K562 (cell line): ENCODE data around the gene PRPF6. TPM values are rescaled to one million over a fixed set of nuclear protein-coding genes. Genes with fewer than 3 reads are reported as not detected.

Experiments used
- AFF4 ChIP-seq: sonication (generic); formaldehyde crosslinking; IDR thresholded peaks from 2 replicates; pipeline ENCODE4 v1.8.0; 2023; ENCODE audit warnings: mild to moderate bottlenecking, missing genetic modification reagents
- CBX5 ChIP-seq: IDR thresholded peaks from 2 replicates; pipeline ENCODE4 v1.6.1; 2014; ENCODE audit warnings: low read depth, borderline replicate concordance
- DIDO1 ChIP-seq: fragments of 450-650 bp; IDR thresholded peaks from 2 replicates; pipeline ENCODE4 v1.6.1; 2016; ENCODE audit warnings: low read depth, missing biosample characterization, missing genetic modification characterization
- E2F6 ChIP-seq, 2 experiments: IDR thresholded peaks; 2 replicates each; pipeline ENCODE4 v1.6.1; 2011; ENCODE audit warnings: borderline replicate concordance in 1 of 2, control low read depth in 1 of 2, low read depth in 1 of 2, low read length in 1 of 2, mild to moderate bottlenecking in 1 of 2, mixed read lengths in 1 of 2, moderate library complexity in 1 of 2; ENCODE audit not compliant: insufficient read depth in 1 of 2, insufficient read length in 1 of 2, poor library complexity in 1 of 2, severe bottlenecking in 1 of 2; ENCODE audit errors: extremely low read depth in 1 of 2
- ESRRA ChIP-seq: fragments of 450-650 bp; IDR thresholded peaks from 2 replicates; pipeline ENCODE4 v1.6.1; 2014; ENCODE audit warnings: low read depth, mild to moderate bottlenecking, moderate library complexity, borderline replicate concordance
- KAT8 ChIP-seq: fragments of 450-650 bp; IDR thresholded peaks from 2 replicates; pipeline ENCODE4 v1.6.1; 2016; ENCODE audit warnings: low read depth, mild to moderate bottlenecking
- KDM5B ChIP-seq: fragments of 200-600 bp; sonication (generic); IDR thresholded peaks from 2 replicates; pipeline ENCODE4 v1.6.1; 2012; ENCODE audit warnings: low read depth, mild to moderate bottlenecking, moderate library complexity, low read length, control low read depth, inconsistent platforms; ENCODE audit not compliant: insufficient replicate concordance
- MAZ ChIP-seq, 2 experiments: fragments of 450-650 bp in 1 of 2; sonication (generic) in 1 of 2; formaldehyde crosslinking; IDR thresholded peaks in 1 of 2; conservative IDR thresholded peaks in 1 of 2; 2 replicates each; pipeline versions ENCODE4 v1.4.0 to v1.5.0; 2020; ENCODE audit warnings: mild to moderate bottlenecking in 1 of 2, missing genetic modification reagents in 1 of 2
- NELFE ChIP-seq: IDR thresholded peaks from 2 replicates; pipeline ENCODE4 v1.6.1; 2011; ENCODE audit warnings: mild to moderate bottlenecking; ENCODE audit not compliant: insufficient read depth, insufficient read length
- POU5F1 ChIP-seq: fragments of 150-350 bp; IDR thresholded peaks from 2 replicates; pipeline ENCODE4 v1.6.1; 2014; ENCODE audit warnings: borderline replicate concordance, low read length, low read depth, mild to moderate bottlenecking; ENCODE audit not compliant: partially characterized antibody
- RBBP5 ChIP-seq: fragments of 200-600 bp; sonication (generic); IDR thresholded peaks from 2 replicates; pipeline ENCODE4 v1.6.1; 2012; ENCODE audit warnings: borderline replicate concordance, mild to moderate bottlenecking, low read length, control low read depth, inconsistent platforms; ENCODE audit not compliant: insufficient read depth, poor library complexity, severe bottlenecking
- ZNF24 ChIP-seq: fragments of 450-650 bp; IDR thresholded peaks from 2 replicates; pipeline ENCODE4 v1.6.1; 2016
- ZNF311 ChIP-seq: fragments of 250-450 bp; sonication (Bioruptor Pico); IDR thresholded peaks from 2 replicates; pipeline ENCODE4 v1.4.0; 2020; ENCODE audit warnings: mild to moderate bottlenecking, moderate library complexity
- ZNF644 ChIP-seq: fragments of 200-800 bp; sonication (Bioruptor generic); IDR thresholded peaks from 2 replicates; pipeline ENCODE4 v1.6.1; 2016; ENCODE audit warnings: low read depth, missing genetic modification characterization, missing compliant biosample characterization
- ZSCAN32 ChIP-seq: fragments of 450-650 bp; formaldehyde crosslinking; IDR thresholded peaks from 2 replicates; pipeline ENCODE4 v1.4.0; 2020; ENCODE audit warnings: mild to moderate bottlenecking, moderate library complexity
- polyA plus RNA-seq, 8 experiments: library from polyadenylated mRNA; depleted of rRNA in 4 of 8; stranded (reverse) in 5 of 8; unstranded in 3 of 8; fragments of >200 nt; fragmentation: Nextera tagmentation in 2 of 8; fragmentation: Illumina TruSeq in 1 of 8; extraction: Ambion mirVana in 2 of 8; extraction: Trizol in 1 of 8; gene quantifications; 2 replicates each; pipeline versions ENCODE4 v1.2.1 to v1.2.3, GENCODE V29; 2011 to 2014; ENCODE audit warnings: inconsistent platforms in 1 of 8, missing spikeins in 1 of 8
- total RNA-seq, 7 experiments: library from RNA; depleted of rRNA in 6 of 7; stranded (reverse); fragments of >200 nt in 6 of 7; fragmentation: Illumina TruSeq in 2 of 7; extraction: Trizol in 2 of 7; gene quantifications; 2 replicates each; pipeline versions ENCODE4 v1.2.1 to v1.2.3, GENCODE V29; 2011 to 2021; ENCODE audit warnings: low replicate concordance in 1 of 7
- TF ChIP-seq, protein P1 (sequence below): sonication (generic); formaldehyde crosslinking; IDR thresholded peaks from 2 replicates; pipeline ENCODE4 v1.8.0; 2022; ENCODE audit warnings: mild to moderate bottlenecking, missing genetic modification reagents
- TF ChIP-seq, protein P2 (sequence below), 2 experiments: IDR thresholded peaks in 1 of 2; conservative IDR thresholded peaks in 1 of 2; 2 replicates each; pipeline ENCODE4 v1.6.1; 2016; ENCODE audit warnings: low read depth in 2 of 2, mild to moderate bottlenecking in 1 of 2, missing compliant biosample characterization in 1 of 2, missing genetic modification characterization in 1 of 2, moderate library complexity in 1 of 2

PRPF6 gene
- total and polyA plus RNA-seq, 9 of the 15 experiments (the other 6 are each of a cell fraction or from before 2014, with no cell fraction given), result 4.2 to 83.2 (median 59.9) TPM

DNA sequence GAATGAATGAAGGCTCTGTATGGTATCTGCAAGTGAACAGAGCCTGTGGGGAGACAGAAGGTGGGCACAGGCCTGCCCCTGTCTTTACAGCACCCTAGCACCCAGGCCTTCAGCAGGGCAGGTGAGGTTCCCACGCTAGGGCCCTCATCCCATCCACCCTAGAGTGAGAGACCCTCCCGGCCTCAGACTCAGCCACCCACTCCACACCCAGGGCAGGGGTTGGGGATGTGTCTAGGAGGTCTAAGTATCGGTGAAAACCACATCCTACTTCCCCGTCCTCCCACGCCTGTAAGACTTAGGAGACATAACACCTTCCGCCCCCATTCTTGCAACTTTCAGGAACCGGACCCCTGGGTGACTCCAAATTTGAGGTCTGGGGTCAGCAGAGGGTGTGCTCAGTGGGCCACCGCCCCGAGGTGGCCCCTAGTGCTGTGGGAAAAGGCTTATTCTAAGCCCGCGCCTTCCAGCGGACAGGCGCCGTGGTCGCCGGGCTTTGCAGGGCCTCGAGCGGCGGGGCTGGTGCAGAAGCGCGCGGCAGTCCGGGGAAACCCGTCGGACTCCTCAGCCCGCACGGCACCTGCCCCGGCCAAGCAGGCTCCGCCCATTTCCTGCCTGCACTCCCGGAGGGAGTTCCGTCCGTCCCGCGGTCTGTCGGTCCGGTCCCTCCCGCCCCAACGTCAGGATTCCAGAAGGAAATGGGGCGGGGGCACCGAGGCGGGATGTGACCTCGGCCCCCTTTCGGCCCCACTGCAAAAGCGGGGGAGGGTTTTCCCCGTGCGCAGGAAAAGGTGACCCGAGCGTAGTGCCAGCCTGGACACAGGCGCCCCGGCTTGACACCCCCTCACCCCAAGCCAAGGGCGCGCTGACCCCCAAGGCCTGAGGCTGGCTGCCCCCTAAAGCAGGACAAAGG, 2.4 kb upstream of the PRPF6 start (continued):
- TF ChIP-seq, protein P1, sequence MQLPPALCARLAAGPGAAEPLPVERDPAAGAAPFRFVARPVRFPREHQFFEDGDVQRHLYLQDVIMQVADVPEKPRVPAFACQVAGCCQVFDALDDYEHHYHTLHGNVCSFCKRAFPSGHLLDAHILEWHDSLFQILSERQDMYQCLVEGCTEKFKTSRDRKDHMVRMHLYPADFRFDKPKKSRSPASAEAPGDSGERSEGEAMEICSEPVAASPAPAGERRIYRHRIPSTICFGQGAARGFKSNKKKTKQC (CRISPR knock-in tag), result no peak
- TF ChIP-seq ZSCAN32 (CRISPR knock-in tag), result no peak
- TF ChIP-seq E2F6 (IDR thresholded peaks at IDR 0.05; ENCODE audit: borderline replicate concordance in 1 of 2, extremely low read depth in 1 of 2, insufficient read depth in 1 of 2, insufficient read length in 1 of 2, low read depth in 1 of 2, low read length in 1 of 2, poor library complexity in 1 of 2, severe bottlenecking in 1 of 2), result peak; percentile 74 to 89
- no peak for TF ChIP-seq ZNF24
- TF ChIP-seq DIDO1 (tag), result no peak
- peak; percentile 53; the same call in 1 of the 2 replicates for TF ChIP-seq ESRRA
- TF ChIP-seq KDM5B, result peak; percentile 34
- TF ChIP-seq ZNF644, result no peak
- TF ChIP-seq MAZ (CRISPR knock-in tag; conservative IDR thresholded peaks at IDR 0.05 in 1 of 2, IDR thresholded peaks at IDR 0.05 in 1 of 2), result peak; percentile 60 to 86
- TF ChIP-seq CBX5, result no peak
- TF ChIP-seq, protein P2, sequence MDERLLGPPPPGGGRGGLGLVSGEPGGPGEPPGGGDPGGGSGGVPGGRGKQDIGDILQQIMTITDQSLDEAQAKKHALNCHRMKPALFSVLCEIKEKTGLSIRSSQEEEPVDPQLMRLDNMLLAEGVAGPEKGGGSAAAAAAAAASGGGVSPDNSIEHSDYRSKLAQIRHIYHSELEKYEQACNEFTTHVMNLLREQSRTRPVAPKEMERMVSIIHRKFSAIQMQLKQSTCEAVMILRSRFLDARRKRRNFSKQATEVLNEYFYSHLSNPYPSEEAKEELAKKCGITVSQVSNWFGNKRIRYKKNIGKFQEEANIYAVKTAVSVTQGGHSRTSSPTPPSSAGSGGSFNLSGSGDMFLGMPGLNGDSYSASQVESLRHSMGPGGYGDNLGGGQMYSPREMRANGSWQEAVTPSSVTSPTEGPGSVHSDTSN (CRISPR knock-in tag; IDR thresholded peaks at IDR 0.05; ENCODE audit: low read depth), result no peak
- TF ChIP-seq, protein P2 (tag; conservative IDR thresholded peaks at IDR 0.05; ENCODE audit: low read depth), result no peak
- TF ChIP-seq POU5F1, result no peak
- TF ChIP-seq RBBP5, result peak; percentile 19
- TF ChIP-seq AFF4 (CRISPR knock-in tag), result no peak
- TF ChIP-seq NELFE, result no peak
- TF ChIP-seq KAT8, result no peak
- TF ChIP-seq ZNF311 (CRISPR knock-in tag), result no peak
